Esophagus squamous epithelium (tissue), 5 donors: ENCODE results near the gene PLIN5. TPM values are rescaled to one million over a fixed set of nuclear protein-coding genes. Genes with fewer than 3 reads are reported as not detected.

Source experiments
- DNase-seq: peaks from one replicate; lab custom pipeline; 2025; lab: John Stamatoyannopoulos, UW
- H3K27ac ChIP-seq, 4 donors: fragments of 200-600 bp; sonication (generic); one replicate each; pipeline ENCODE4 v1.5.1; 2016 to 2019; ENCODE audit warnings: mild to moderate bottlenecking in 1 of 4
- H3K27me3 ChIP-seq, 4 donors: fragments of 200-600 bp; sonication (generic); 1 replicate in 3 of 4; 2 replicates in 1 of 4; pipeline versions ENCODE4 v1.5.1 to v1.6.0; 2017 to 2021; ENCODE audit warnings: antibody characterized with exemption in 1 of 4
- H3K36me3 ChIP-seq, 3 donors: fragments of 200-600 bp; sonication (generic); one replicate each; pipeline ENCODE4 v1.5.1; 2016 to 2019
- H3K4me1 ChIP-seq, 3 donors: fragments of 200-600 bp; sonication (generic); one replicate each; pipeline ENCODE4 v1.5.1; 2017 to 2019
- H3K4me3 ChIP-seq, 4 donors: fragments of 200-600 bp; sonication (generic); 1 replicate in 3 of 4; 2 replicates in 1 of 4; pipeline ENCODE4 v1.5.1; 2016 to 2019; ENCODE audit warnings: mild to moderate bottlenecking in 2 of 4, moderate library complexity in 1 of 4
- H3K9me3 ChIP-seq, 3 donors: fragments of 200-600 bp; sonication (generic); one replicate each; pipeline ENCODE4 v1.5.1; 2016 to 2019
- CTCF ChIP-seq, 6 experiments: fragments of 450-650 bp in 4 of 6; fragments of 200-600 bp in 2 of 6; sonication (generic) in 2 of 6; IDR thresholded peaks; one replicate each; pipeline ENCODE4 v1.5.1; 2016 to 2019; ENCODE audit warnings: antibody characterized with exemption in 6 of 6, mild to moderate bottlenecking in 4 of 6, moderate library complexity in 4 of 6
- POLR2A ChIP-seq, 4 donors: fragments of 450-650 bp; IDR thresholded peaks; one replicate each; pipeline ENCODE4 v1.6.1; 2017; ENCODE audit warnings: antibody characterized with exemption in 4 of 4, mild to moderate bottlenecking in 4 of 4, moderate library complexity in 3 of 4
- WGBS, 2 donors: methylation state at CpG; one replicate each; pipeline ENCODE4 v1.1.5; 2018; 5-methylcytosine and 5-hydroxymethylcytosine counted together
- intact Hi-C: fragments of 100-400 bp; cut with DNase I; formaldehyde crosslinking; loops from one replicate; pipeline ENCODE4 v1.15.0; 2022
- total RNA-seq, 4 donors: library from RNA; depleted of rRNA; stranded (reverse); fragments of >200 nt; gene quantifications; one replicate each; pipeline ENCODE4 v1.1.0, GENCODE V29; 2016
- donor health status: DM: yes; HTN: yes; CAD: no.

Gene PLIN5
- total RNA-seq, 4 donors from 2014 or later = 1.9 to 12.9 (median 5.2) TPM

DNA sequence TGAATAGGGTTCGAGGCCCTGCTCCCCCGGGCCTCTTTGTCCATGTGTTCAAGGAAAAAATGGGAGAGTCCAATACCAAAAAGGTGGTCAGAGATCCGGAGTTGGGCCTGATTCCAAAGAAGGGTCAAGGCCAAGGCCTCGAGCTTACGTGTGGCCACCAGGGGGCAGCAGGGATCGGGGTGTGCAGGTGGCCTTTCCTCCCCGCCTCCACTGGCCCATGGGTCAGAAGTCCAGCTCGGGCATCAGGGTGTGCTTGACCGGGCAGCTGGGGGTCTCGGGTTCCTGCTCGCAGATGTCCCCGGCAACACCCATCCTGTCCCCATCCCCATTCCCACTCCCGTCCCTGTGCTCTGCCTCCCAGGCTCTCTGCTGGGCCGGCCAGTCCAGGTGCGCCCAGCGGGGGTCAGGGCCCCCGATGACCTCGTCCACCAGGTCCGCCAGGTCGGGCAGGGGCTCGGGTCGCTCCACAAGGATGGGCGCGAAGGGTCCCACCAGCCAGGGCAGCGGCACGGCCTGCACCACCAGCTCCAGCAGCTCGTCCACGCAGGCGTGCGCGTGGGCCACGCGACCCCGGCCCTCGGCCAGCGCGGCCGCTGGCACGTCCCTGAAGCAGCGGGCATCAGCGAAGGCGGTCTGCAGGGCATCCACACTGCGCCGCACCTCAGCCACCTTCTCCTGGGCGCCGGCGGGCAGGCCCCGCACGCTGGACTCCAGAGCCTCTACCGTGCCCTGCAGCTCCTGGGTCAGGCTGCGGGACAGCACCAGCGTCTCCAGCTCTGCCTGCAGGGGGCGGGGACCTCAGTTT lies 11.5 kb downstream of the PLIN5 start:
- Histone ChIP-seq H3K36me3 (no peaks in the 10 kb centered on the region), H3K4me1 (peaks cover 15 to 16% (median 16%) of the 10 kb centered on the region in 3 donors), H3K9me3 (no peaks in the 10 kb centered on the region), H3K4me3 (no peak overlapping the region), H3K27ac (no peak overlapping the region), H3K27me3 (peaks cover 0 to 1% (median 0%) of the 10 kb centered on the region in 4 donors)
- no peak for DNase-seq
- TF ChIP-seq CTCF (IDR thresholded peaks at IDR 0.05) (peak in 5 of 6 experiments; percentile 45 to 64 (median 51)), POLR2A (IDR thresholded peaks at IDR 0.05) (no peak)
- intact Hi-C loops = no loop called here
- 21 to 35% methylated on average over 6 to 8 of the region's 53 CpGs for WGBS, 2 donors

GRCh38 chr19:4522291-4523002 lies 12.6 kb downstream of the PLIN5 start:
- peaks cover 18 to 23% (median 20%) of the 10 kb centered on the region in 3 donors for H3K4me1 ChIP-seq
- no peak overlapping the region for H3K4me3 ChIP-seq
- H3K9me3 ChIP-seq = no peaks in the 10 kb centered on the region
- H3K27me3 ChIP-seq = peaks cover 0 to 9% (median 0%) of the 10 kb centered on the region in 4 donors
- DNase-seq = no peak
- no peaks in the 10 kb centered on the region for H3K36me3 ChIP-seq
- TF ChIP-seq CTCF (IDR thresholded peaks at IDR 0.05) = no peak
- no peak for TF ChIP-seq POLR2A (IDR thresholded peaks at IDR 0.05)
- H3K27ac ChIP-seq = no peak overlapping the region
- intact Hi-C loops = no loop called here
- 84 to 86% methylated on average over 13 to 15 of the region's 15 CpGs for WGBS, 2 donors

DNA sequence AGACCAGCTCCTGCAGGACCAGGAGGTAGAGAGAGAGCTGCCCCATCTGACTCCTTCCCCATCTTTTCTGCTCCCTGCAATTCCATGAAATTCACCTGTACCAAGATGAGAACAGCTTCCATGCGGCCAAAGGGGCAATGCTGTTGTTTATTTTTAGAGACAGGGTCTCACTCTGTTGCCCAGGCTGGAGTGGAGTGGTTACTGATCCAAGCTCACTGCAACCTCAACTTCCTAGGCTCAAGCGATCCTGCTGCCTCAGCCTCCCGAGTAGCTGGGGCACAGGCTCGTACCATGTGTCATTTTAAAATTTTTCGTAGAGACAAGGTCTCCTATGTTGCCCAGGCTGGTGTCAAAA lies 13.2 kb downstream of the PLIN5 start:
- TF ChIP-seq POLR2A (IDR thresholded peaks at IDR 0.05) = no peak
- no peak for TF ChIP-seq CTCF (IDR thresholded peaks at IDR 0.05)
- peaks cover 0 to 14% (median 0%) of the 10 kb centered on the region in 4 donors for H3K27me3 ChIP-seq
- H3K27ac ChIP-seq = no peak overlapping the region
- 79 to 85% methylated on average over 5 of the region's 5 CpGs for WGBS, 2 donors
- H3K9me3 ChIP-seq = no peaks in the 10 kb centered on the region
- DNase-seq = no peak
- intact Hi-C loops = no loop called here
- H3K36me3 ChIP-seq = no peaks in the 10 kb centered on the region
- H3K4me1 ChIP-seq = peaks cover 18 to 23% (median 20%) of the 10 kb centered on the region in 3 donors
- H3K4me3 ChIP-seq = no peak overlapping the region

DNA sequence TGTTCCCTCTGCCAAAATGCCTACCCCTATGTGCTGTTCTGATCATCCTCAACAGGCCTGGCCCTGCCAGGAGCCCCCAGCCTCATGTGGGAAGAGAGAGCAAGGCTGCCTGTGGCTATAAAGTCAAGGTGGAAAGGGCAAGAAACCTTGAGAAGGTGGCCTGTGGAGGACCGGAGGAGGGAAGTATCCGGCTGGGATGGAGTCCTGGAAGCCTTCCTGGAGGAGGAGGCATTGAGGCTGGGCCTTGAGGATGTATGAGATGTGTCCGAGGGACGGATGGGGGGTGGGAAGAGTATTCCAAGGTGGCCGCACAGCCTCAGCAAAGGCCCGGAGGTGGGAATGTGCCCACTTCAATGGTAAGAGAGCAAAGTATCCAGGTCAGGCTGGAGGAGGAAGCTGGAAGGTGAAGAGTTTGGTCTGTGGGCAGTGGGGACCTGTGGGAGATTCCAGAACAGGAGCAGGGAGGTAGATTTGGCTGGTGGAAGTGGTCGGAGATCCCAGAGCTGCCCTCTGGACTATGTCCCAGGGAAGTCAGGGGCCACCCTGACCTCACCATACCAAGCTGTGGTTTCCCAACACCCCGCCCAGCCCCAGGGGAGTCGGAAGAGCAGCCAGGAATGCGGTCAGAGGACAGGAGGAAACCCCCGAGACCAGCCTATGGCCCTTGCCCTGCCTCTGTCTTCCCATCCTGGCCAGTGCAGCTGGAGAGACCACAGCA lies 13.7 kb downstream of the PLIN5 start:
- H3K9me3 ChIP-seq = no peaks in the 10 kb centered on the region
- no peak for DNase-seq
- H3K27ac ChIP-seq = no peak overlapping the region
- intact Hi-C loops = no loop called here
- peaks cover 0 to 17% (median 0%) of the 10 kb centered on the region in 4 donors for H3K27me3 ChIP-seq
- no peak overlapping the region for H3K4me3 ChIP-seq
- peaks cover 18 to 26% (median 20%) of the 10 kb centered on the region in 3 donors for H3K4me1 ChIP-seq
- no peak for TF ChIP-seq POLR2A (IDR thresholded peaks at IDR 0.05)
- TF ChIP-seq CTCF (IDR thresholded peaks at IDR 0.05) = no peak
- 69 to 78% methylated on average over 7 to 11 of the region's 11 CpGs for WGBS, 2 donors
- H3K36me3 ChIP-seq = no peaks in the 10 kb centered on the region
